SK-N-MC (cell line): ENCODE results near the gene CLCN4.

Experiments
- DNase-seq: peaks from one replicate; pipeline ENCODE4 v3.0.0-alpha.2; 2011; ENCODE audit warnings: low read depth, low spot score
- H3K27ac ChIP-seq: fragments of 200-600 bp; sonication (generic); 2 replicates; pipeline ENCODE4 v1.5.1; 2016; ENCODE audit warnings: mixed run types
- H3K36me3 ChIP-seq: fragments of 200-600 bp; sonication (generic); 2 replicates; pipeline ENCODE4 v1.6.1; 2017; ENCODE audit warnings: antibody characterized with exemption, low read length, mixed read lengths; ENCODE audit not compliant: insufficient read depth
- H3K4me3 ChIP-seq: fragments of 200-600 bp; sonication (generic); 2 replicates; pipeline ENCODE4 v1.5.1; 2016
- H3K9ac ChIP-seq: fragments of 200-600 bp; sonication (generic); 2 replicates; pipeline ENCODE4 v1.8.0; 2017; ENCODE audit warnings: mixed run types, mixed read lengths; ENCODE audit not compliant: insufficient read length
- H3K9me3 ChIP-seq: fragments of 200-600 bp; sonication (generic); 2 replicates; pipeline ENCODE4 v1.6.1; 2017; ENCODE audit warnings: low read depth, mild to moderate bottlenecking, antibody characterized with exemption, low read length, moderate library complexity, mixed read lengths
- EZH2 ChIP-seq: fragments of 200-600 bp; sonication (generic); IDR thresholded peaks from one replicate; pipeline ENCODE4 v1.6.1; 2017; ENCODE audit warnings: antibody characterized with exemption
- FOXP2 ChIP-seq: optimal IDR thresholded peaks from 2 replicates; pipeline ENCODE3; 2011; ENCODE audit warnings: mild to moderate bottlenecking, moderate library complexity; ENCODE audit not compliant: insufficient read depth; ENCODE audit errors: extremely low read length, control extremely low read depth
- POLR2AphosphoS5 ChIP-seq: IDR thresholded peaks from 2 replicates; pipeline ENCODE4 v1.6.1; 2012; ENCODE audit warnings: mild to moderate bottlenecking, low read depth, low read length, borderline replicate concordance

CLCN4 gene

GRCh38 chrX:10208281-10208856, 51.6 kb downstream of the CLCN4 start:
- no peak overlapping the region for H3K27ac ChIP-seq
- no peak overlapping the region for H3K9ac ChIP-seq
- no peak for DNase-seq
- H3K4me3 ChIP-seq: no peak overlapping the region
- H3K36me3 ChIP-seq: no peaks in the 10 kb centered on the region
- TF ChIP-seq POLR2AphosphoS5 (no peak), EZH2 (no peak), FOXP2 (no peak)
- H3K9me3 ChIP-seq: no peaks in the 10 kb centered on the region

GRCh38 chrX:10208953-10209352, 52.2 kb downstream of the CLCN4 start:
- TF ChIP-seq FOXP2: no peak
- TF ChIP-seq EZH2: no peak
- no peak for TF ChIP-seq POLR2AphosphoS5
- H3K9ac ChIP-seq: no peak overlapping the region
- no peak overlapping the region for H3K4me3 ChIP-seq
- no peaks in the 10 kb centered on the region for H3K9me3 ChIP-seq
- DNase-seq: no peak
- no peaks in the 10 kb centered on the region for H3K36me3 ChIP-seq
- no peak overlapping the region for H3K27ac ChIP-seq

- Histone ChIP-seq H3K9me3 (no peaks in the 10 kb centered on the region), H3K4me3 (no peak overlapping the region), H3K36me3 (no peaks in the 10 kb centered on the region), H3K9ac (no peak overlapping the region), H3K27ac (no peak overlapping the region)
- DNase-seq: no peak
- no peak for TF ChIP-seq POLR2AphosphoS5
- no peak for TF ChIP-seq FOXP2
- no peak for TF ChIP-seq EZH2
These were observed 55.6 kb downstream of the CLCN4 start for GRCh38 chrX:10212395-10212794.

- no peak overlapping the region for H3K27ac ChIP-seq
- no peak overlapping the region for H3K9ac ChIP-seq
- H3K36me3 ChIP-seq: no peaks in the 10 kb centered on the region
- no peak overlapping the region for H3K4me3 ChIP-seq
- no peak for DNase-seq
- no peaks in the 10 kb centered on the region for H3K9me3 ChIP-seq
- TF ChIP-seq EZH2 (no peak), POLR2AphosphoS5 (no peak), FOXP2 (no peak)
These were observed 56.9 kb downstream of the CLCN4 start for GRCh38 chrX:10213716-10214115.

GRCh38 chrX:10216208-10216607, 59.4 kb downstream of the CLCN4 start:
- no peak for TF ChIP-seq POLR2AphosphoS5
- no peak for TF ChIP-seq EZH2
- TF ChIP-seq FOXP2: no peak
- Histone ChIP-seq H3K4me3 (no peak overlapping the region), H3K36me3 (no peaks in the 10 kb centered on the region), H3K9me3 (no peaks in the 10 kb centered on the region), H3K9ac (no peak overlapping the region), H3K27ac (no peak overlapping the region)
- DNase-seq: no peak

- no peak overlapping the region for H3K4me3 ChIP-seq
- H3K36me3 ChIP-seq: no peaks in the 10 kb centered on the region
- no peak for TF ChIP-seq POLR2AphosphoS5
- H3K9ac ChIP-seq: no peak overlapping the region
- H3K9me3 ChIP-seq: no peaks in the 10 kb centered on the region
- DNase-seq: no peak
- no peak overlapping the region for H3K27ac ChIP-seq
These were observed 60.4 kb downstream of the CLCN4 start for GRCh38 chrX:10217198-10217597.

- H3K4me3 ChIP-seq: no peak overlapping the region
- TF ChIP-seq FOXP2 (no peak), POLR2AphosphoS5 (no peak), EZH2 (no peak)
- no peak overlapping the region for H3K9ac ChIP-seq
- no peak overlapping the region for H3K27ac ChIP-seq
- H3K9me3 ChIP-seq: no peaks in the 10 kb centered on the region
- H3K36me3 ChIP-seq: no peaks in the 10 kb centered on the region
- DNase-seq: no peak
These were observed 64.9 kb downstream of the CLCN4 start for GRCh38 chrX:10221651-10222050.

- TF ChIP-seq FOXP2 (no peak), EZH2 (no peak)
- H3K27ac ChIP-seq: no peak overlapping the region
- DNase-seq: no peak
- H3K4me3 ChIP-seq: no peak overlapping the region
- no peak overlapping the region for H3K9ac ChIP-seq
- no peaks in the 10 kb centered on the region for H3K9me3 ChIP-seq
- no peaks in the 10 kb centered on the region for H3K36me3 ChIP-seq
These were observed 66.5 kb downstream of the CLCN4 start for GRCh38 chrX:10223276-10223675.

- Histone ChIP-seq H3K9me3 (no peaks in the 10 kb centered on the region), H3K9ac (no peak overlapping the region), H3K27ac (no peak overlapping the region), H3K36me3 (no peaks in the 10 kb centered on the region), H3K4me3 (no peak overlapping the region)
- DNase-seq: no peak
- TF ChIP-seq FOXP2 (no peak), EZH2 (no peak), POLR2AphosphoS5 (no peak)
These were observed 67.0 kb downstream of the CLCN4 start for GRCh38 chrX:10223781-10224180.

- H3K36me3 ChIP-seq: no peaks in the 10 kb centered on the region
- no peak overlapping the region for H3K4me3 ChIP-seq
- no peaks in the 10 kb centered on the region for H3K9me3 ChIP-seq
- no peak overlapping the region for H3K27ac ChIP-seq
- no peak for DNase-seq
- H3K9ac ChIP-seq: no peak overlapping the region
- TF ChIP-seq POLR2AphosphoS5 (no peak), EZH2 (no peak), FOXP2 (no peak)
These were observed 73.4 kb downstream of the CLCN4 start for GRCh38 chrX:10230222-10230621.
